ENCODE data around the gene JMJD7.

JMJD7 gene

DNA sequence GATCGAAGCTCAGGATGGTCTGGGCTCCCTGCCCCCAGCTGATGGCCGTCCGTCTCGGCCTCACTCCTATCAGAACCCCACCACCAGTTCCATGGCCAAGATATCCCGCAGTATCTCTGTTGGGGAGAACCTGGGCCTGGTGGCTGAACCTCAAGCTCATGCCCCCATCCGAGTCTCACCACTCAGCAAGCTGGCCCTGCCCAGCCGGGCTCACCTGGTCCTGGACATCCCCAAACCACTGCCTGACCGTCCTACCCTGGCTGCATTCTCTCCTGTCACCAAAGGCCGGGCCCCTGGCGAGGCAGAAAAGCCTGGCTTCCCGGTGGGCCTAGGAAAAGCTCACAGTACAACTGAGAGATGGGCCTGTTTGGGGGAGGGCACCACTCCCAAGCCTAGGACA, 4.4 kb upstream of the JMJD7 start:
- no peak for DNase-seq

DNA sequence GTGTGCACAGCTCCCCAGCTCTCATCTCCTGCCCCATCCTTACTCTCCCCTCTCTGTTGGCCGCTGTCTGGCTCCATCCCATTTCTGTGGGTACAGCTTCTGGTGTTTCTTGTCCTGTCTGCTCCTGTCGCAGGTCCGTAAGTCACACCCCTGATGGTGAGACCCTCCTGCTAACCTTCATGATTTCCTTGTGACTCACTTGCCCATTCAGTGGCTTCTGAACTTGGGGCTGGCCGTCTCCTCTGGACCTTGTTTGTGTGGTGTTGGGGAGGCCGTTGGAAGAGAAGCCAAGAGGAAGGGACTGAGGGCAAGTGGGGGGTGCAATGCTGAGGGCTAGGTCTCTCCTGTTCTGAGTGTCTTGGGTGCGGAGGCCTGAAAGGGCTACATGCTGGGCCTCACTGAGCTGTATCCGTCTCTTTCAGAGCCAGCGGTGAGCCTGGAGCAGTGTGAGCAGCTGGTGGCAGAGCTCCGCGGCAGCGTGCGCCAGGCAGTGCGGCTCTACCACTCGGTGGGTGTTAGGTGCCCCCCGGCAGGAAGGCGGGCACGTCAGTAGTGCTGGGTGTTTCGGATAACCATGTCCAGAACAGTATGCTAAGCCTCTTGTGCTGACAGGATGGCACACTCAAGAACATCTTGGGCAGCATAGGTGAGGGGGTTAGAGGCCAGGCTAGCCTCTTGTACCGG, 3.7 kb upstream of the JMJD7 start:
- no peak for DNase-seq

DNA sequence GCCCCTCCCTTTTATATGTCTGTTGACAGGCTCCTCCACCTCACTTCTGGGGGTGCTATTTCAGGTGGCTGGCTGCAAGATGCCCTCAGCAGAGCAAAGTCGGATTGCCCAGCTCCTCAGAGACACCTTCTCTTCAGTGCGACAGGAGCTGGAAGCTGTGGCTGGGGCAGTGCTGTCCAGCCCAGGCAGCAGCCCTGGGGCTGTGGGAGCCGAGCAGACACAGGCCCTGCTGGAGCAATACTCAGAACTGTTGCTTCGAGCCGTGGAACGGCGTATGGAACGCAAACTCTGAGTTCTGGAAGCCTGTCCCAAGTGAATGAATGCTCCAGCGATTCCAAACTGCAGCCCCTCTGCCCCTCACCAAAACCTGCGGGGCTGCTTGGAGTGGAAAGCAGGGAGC, 2.7 kb upstream of the JMJD7 start:
- DNase-seq: no peak

DNA sequence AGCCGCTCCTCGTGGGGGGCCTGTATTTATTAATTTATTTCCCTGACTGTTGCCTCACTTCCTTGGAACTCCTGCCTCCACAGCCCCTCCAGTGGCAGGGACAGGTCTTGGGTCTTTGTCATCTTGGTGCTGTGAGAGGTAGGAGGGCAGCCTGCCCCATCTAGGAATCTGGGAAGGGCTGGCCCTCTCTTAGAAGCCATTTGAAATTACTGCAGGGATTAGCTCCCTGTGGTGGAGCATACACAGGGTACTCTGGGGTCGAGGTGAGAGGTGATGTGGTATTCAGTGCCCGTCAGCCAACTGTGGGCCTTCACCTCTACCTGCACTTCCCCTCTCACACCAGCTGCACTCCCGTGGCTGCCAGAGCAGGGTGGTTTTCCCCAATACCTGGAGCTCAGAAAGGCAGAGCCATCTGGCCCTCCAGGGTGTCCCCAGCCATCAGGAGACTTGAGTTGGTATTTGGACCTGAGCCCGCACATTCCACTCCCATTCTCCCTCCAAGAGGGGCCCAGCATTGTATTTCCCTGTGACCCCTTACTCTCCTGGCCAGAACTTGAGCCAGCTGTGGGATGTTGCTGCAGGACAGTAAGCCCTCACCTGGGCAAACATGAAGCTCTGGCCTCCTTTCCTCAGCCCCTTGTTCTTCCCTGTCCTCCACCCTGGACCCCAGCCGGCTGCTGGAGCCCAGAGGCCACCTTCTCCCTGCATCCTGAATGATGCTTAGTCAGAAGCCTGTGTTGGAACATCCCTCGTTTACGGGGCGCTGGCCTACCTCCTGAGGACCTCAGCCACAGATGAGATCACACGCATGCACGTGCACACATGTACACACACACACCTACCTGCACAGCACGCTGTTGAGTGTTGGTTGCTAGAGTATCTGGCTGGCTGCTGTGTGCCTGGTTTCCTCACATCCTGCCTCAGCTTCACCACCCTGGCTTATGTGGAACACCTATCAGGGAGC, 2.0 kb upstream of the JMJD7 start:
- DNase-seq: no peak

DNA sequence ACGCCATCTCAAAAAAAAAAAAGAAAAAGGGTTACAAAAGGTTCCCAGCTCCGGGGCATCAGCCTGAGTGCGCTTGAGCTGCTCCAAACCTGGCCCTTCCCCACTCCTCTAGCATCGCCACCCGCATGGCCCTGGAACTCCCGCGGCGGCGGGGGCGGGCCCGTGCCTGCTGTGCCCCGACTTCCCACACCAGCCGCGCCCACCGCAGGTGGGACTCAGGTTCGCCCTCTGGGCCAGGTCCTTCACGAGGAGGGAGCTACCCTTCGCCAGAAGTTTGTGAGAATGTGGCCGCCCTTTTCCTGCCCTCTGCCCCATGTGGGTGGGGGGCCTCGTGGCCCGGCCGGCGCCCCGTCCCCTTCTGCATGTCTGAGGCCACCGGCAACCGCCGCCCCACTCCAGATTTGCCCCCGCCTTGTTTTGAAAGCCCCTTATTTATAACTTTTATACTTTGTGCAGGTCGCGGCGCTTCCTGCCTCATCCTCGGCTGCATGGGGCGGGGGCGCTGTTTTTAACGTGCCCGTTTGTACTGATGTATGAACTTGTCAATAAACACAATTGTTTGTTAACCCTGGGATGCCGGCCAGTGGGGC, 507 bp upstream of the JMJD7 start:
- no peak for DNase-seq

DNA sequence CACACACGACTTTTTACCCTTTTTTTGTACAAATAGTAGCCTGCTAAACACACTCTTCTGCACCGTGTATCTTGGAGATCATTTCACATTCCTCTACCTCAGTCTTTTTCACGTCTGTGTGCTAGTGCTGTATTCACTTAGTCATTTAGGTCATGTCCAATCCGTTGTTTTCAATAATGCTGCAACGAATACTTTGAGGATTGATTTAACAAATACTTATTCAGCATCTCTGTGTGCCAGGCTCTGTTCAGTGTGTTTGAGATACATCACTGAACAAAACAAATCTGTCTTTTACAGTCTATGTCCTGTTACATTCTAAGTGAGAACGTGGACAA, 882 bp downstream of the JMJD7 start:
- no peak for DNase-seq

DNA sequence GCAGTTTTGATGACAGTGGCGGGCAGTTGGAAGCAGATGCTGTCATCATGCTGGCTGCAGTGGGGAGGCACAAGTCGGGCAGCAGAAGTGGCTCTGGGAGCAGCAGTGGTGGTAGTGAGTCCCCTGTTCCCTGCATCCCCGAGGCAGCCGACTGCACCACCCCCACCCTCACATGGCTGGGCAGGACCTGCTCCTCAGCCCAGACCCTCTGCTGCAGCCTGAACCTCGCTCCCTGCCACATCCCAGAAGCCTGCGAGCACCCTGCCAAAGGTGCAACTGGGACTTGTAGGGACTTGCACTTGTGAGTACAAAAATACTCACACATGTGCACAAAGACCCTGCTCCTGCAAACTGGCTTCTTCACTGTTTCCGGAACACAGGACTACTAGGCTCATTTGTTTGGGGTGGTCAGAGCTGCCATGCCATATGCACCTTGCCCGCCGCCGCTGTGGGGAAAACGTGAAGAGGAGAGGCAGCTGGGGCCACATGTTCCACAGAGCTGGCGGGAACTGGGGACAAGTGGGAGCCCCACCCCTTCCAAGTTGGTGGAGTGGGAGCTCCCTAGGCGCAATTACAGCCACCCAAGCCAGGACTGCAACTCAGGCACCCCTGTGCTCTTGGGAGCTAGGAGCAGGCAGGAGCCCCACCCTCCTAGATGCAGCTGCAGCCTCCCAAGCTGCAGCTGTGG, 2.2 kb downstream of the JMJD7 start:
- DNase-seq: no peak

DNA sequence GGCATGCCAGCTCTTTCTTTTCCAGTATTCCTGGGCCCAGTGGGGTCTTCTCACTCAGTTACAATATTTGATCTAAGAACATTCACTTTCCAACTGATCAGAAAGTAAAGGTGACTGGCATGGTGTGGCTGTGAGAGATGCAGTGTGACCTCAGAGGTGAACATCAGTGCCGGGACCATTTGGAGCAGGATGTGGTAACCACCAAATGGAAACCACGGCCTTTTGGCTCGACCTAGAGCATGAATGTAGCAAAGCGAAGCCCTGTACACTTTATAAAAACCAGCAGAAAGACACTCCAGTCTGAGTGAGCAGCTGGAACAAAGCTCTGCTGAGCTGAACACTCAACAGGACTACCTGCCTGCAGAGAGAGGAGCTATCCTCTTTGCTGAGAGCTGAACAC, 3.4 kb downstream of the JMJD7 start:
- DNase-seq: peak; percentile 43 to 53

DNA sequence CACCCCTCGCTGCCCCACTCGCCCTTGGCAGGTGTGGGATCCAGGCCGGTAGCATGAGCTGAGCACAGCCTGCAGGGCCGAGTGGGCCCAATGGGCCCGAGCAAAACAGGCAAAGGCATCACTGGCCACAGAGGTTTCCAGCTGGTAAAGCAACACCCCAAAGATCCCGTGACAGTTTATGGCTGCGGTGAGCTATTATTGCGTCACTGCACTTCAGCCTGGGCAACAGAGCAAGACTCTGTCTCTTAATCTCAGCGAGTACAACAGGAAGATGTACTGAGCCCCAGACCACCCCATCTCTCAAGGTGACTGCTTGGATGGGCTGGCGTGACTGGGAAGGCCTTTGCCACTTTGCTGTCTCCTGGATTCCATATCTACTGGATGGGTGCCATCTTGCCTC, 4.3 kb downstream of the JMJD7 start:
- no peak for DNase-seq

DNA sequence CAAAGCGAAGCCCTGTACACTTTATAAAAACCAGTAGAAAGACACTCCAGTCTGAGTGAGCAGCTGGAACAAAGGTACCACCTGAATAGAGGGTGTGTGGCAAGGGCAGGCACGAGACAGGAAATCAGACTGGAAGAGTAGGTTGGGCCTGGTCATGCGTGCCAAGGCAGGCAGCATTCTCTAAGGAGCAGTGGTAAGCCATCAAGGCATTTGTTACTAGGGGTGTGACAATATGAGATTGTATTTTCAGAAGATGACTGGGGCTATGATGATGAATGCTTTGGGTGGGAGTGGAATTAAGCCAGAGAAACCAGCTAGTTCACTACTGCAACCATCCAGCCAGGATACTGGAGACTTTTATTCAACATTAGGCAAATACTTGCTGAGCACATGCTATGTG, 5.0 kb downstream of the JMJD7 start:
- DNase-seq: no peak

DNA sequence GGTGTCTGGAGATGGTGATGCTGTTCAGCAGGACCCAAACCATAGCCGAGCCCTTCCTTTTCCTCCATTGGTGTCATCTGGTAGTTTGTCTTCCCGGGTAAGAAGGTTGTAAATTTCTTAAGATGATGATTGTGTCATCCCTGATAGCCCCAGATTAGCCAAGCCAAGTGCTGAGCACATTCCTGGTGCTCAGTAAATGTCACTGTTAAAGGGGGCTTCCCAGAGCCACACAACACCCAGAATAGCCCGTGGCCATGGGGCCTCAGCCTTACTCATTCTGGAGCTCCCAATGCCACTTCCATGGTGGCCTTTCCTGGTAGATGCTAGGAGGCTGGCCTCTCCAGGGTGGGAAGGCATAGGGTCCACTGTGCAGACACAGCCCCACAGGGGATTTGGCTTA, 6.2 kb downstream of the JMJD7 start:
- no peak for DNase-seq

DNA sequence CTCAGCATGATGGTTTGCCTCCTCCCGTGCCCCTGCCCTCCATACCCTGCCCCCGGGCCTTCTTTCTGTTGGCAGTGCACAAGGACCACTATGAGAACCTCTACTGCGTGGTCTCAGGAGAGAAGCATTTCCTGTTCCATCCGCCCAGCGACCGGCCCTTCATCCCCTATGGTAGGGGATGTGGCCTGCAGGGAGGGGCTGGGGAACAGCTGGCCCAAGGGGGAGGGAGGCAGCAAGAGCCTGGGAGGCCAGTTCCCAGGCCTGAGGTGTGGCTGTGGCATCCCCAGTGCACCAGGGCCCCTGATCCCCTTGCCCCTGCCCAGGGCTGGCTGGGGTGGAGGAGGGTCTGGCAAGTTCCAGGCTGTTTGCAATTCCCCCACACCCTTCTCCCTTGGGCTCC, 8.2 kb downstream of the JMJD7 start:
- DNase-seq: no peak

DNA sequence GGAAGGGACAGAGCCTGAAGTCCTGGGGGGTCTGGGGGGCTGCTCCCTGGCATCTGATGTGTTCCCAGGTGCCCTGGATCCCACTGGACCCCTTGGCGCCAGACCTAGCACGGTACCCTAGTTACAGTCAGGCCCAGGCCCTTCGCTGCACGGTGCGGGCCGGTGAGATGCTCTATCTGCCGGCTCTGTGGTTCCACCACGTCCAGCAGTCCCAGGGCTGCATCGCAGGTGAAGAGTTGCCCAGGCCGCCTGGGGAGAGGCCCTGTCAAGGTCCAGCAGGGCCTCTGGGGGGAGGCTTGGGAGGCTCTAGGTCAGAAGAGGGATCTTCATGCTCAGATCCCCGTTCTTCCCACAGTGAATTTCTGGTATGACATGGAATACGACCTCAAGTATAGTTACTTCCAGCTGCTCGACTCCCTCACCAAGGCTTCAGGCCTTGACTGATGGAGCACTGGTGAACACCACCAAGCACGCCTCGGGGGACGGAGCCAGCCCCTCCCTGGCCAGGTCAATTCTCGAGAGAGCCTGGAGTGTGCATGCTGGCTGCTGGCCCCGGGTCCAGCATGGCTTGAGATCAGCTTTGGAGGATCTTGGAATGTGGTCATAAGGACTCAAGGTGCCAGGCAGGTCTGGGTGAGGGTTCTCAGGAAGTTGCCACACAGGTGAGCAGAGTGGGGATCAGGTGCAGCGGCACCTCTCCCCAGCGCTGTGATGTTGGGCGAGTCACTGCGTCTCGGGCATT, 9.0 kb downstream of the JMJD7 start:
- no peak for DNase-seq

DNA sequence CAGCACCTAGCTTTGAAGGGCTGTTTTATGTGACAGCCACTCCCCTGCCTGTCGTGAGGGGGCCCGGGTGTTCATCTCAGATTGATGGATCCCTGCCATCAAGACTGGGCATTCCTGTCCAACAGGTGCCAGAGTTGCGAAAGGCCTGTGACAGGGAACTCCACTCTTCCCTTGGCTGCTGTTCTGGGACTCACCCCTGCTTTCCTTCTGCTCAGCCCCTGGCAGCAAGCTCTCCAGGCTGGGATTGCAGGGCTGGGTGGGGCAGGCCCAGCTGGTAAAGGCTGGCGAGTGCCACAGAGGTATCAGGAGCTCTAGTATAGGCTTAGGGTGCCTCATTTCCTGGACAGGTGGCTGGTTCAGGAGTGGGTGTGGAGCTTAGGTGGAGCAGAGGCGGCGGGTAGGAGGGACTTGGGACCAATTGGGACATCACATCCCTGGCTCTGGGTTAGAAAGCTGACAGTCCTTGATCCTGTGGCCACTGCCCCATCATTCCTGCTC, 10.6 kb downstream of the JMJD7 start, which contains the start of gene PLA2G4B:
PLA2G4B (plus strand) TSS at position 448 of the 498 bp plus-strand sequence. CDS start 67 bp downstream, outside the sequence.
- no peak for DNase-seq

DNA sequence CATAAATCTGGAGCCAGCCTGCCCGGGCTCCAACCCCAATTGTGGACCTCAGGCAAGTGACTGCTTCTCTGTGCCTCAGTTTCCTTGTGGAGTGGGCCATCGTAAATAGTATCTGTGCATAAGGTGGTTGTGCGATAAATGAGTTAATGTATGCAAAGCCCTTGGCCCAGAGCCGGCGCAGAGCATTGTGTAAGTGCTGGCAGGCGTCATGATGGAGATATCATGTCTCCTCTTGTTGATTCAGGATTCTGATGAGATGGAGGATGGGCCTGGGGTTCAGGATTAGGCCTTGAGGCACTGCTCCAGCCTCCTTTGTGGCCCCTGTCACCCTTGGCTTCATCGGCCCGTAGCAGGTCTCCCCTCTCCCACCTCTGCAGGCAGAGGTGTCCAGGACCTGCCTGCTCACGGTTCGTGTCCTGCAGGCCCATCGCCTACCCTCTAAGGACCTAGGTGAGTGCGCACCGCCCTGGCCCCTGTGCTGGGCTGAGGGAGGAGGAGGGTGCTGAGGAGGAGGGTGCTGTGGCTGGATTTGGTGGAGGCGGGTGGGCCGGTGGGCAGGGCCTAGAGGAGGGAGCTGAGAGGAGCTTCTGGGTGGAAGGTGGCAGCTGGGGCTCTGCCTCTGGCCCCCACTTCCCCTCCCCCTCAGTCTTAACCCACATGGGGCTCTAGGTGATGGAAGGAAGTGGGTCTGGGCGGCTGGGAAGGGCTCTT, 12.0 kb downstream of the JMJD7 start:
- DNase-seq: no peak

DNA sequence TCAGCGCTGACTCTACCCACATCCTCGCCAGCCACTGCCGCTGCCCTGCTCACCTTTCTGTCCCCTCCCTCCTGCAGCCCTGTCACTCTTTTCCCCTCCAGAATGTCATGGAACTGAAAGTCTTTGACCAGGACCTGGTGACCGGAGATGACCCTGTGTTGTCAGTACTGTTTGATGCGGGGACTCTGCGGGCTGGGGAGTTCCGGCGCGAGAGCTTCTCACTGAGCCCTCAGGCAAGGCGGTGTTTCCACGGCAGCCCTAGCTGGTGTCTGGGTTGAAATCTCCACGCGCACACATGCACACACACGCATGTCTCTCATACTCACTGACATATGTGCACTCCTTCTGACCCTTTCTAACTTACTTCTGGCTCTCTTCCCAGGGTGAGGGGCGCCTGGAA, 12.8 kb downstream of the JMJD7 start:
- DNase-seq: no peak

DNA sequence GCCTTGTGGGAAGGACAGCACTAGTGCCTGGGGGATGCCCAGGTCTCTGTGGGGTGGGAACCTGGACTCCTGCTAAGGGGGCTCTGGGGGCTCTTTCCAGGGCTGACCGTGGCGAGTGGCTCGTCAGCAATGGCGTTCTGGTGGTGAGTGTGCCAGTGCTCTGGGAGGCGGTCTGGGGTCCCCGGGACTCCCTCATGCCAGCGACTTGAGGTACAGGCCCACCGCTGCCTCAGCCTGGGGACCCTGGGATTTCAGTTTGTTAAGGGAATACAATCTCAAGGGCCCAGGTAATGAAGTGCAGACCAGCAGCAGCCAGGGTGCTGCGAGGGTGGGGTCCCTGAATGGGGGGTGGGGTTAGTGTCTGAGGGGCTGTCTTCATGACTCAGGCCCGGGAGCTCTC, 13.2 kb downstream of the JMJD7 start:
- DNase-seq: no peak

DNA sequence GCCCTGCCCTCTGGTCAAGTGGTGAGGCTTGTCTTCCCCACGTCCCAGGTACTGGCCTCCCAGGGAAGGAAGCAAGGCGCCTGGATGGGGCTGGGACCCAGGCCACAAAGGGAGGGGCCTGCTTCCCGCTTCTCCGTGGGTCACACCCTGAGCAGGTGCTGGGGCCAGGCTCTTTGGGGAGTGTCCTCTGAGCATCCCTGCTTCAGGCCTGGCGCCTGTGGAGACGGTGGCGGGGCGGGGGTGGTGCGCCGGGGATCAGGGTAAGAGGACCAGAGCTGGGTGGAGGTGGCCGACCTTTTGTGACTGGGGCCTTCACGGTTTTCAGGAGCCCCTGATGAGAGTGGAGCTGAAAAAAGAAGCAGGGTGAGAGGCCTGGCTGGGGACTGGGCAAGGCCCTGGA, 14.3 kb downstream of the JMJD7 start:
- no peak for DNase-seq

DNA sequence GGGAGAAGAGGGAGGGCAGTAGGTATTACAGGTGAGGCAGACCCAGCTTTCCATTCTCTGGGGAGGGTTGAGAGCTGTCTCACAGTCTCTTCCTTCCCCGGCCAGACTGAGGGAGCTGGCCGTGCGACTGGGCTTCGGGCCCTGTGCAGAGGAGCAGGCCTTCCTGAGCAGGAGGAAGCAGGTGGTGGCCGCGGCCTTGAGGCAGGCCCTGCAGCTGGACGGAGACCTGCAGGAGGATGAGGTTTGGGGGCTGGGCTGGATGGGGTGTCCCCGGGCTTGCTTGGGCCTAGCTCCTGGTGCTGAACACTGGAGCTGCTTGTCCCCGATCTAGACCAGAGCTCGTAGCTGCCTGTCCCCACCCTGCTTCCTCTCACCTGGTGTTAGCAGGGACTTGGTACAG, 15.7 kb downstream of the JMJD7 start:
- no peak for DNase-seq

DNA sequence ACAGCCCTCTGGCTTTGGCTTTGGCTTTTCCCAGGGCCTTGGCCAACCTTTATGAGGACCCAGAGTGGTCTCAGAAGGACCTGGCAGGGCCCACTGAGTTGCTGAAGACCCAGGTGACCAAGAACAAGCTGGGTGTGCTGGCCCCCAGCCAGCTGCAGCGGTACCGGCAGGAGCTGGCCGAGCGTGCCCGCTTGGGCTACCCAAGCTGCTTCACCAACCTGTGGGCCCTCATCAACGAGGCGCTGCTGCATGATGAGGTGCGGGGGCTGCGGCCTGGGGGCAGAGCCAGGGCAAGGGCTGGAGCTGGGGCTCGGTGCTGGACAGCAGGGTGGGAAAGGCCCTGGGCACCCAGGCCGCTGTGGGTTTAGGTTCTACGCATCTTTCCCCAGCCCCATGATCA, 16.9 kb downstream of the JMJD7 start:
- no peak for DNase-seq

DNA sequence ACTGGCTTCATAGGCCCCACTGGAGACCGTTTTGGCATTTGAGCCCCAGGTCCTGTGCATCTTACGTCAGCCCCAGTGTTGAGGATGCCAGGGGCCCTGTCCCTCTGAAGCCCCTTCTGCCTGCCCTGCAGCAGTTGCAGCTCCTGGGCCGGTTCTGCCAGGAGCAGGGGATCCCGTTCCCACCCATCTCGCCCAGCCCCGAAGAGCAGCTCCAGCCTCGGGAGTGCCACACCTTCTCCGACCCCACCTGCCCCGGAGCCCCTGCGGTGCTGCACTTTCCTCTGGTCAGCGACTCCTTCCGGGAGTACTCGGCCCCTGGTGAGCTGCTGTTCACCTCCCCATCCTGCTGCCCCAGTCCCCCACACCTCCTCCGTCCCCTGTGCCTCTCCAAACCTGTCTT, 19.3 kb downstream of the JMJD7 start:
- no peak for DNase-seq

DNA sequence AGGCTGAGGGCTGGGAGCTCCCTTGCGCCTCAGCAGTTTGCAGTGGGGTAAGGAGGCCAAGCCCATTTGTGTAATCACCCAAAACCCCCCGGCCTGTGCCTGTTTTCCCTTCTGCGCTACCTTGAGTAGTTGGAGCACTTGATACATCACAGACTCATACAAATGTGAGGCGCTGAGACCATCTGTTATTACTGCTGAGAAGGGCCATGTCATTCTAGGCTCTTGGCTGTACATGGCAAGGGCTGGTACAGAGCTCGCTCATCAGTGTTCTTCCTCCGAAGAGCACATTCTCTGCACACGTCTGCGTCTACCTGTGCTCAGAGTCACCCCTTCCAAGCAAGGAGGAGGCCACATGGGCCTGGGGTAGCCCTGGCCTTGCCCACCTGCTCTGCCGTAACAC, 20.1 kb downstream of the JMJD7 start:
- DNase-seq: no peak

Measured in CD4-positive, alpha-beta T cell treated with Interleukin-4 for 1 hour (primary cell).